Peyer's patch (tissue), 4 donors: ENCODE results near the gene ZSCAN30.

Experiments used
- CTCF ChIP-seq, 6 experiments: fragments of 450-650 bp in 4 of 6; fragments of 200-600 bp in 2 of 6; sonication (generic) in 1 of 6; IDR thresholded peaks; one replicate each; pipeline ENCODE4 v1.5.1; 2017 to 2019; ENCODE audit warnings: antibody characterized with exemption in 6 of 6, mild to moderate bottlenecking in 3 of 6, moderate library complexity in 1 of 6
- POLR2A ChIP-seq, 2 donors: fragments of 450-650 bp; IDR thresholded peaks; one replicate each; pipeline ENCODE4 v1.5.1; 2017; ENCODE audit warnings: antibody characterized with exemption in 2 of 2, mild to moderate bottlenecking in 2 of 2, moderate library complexity in 2 of 2

- TF ChIP-seq CTCF (IDR thresholded peaks at IDR 0.05) (no peak), POLR2A (IDR thresholded peaks at IDR 0.05) (no peak)
Measured at GRCh38 chr18:35322486-35323458, 32.7 kb upstream of the ZSCAN30 start.
